Ramos (cell line): Measurements from ENCODE around the gene P2RY2.

Source experiments
- in situ Hi-C: fragments of 300-500 bp; cut with MboI; formaldehyde crosslinking; loops from one replicate; pipeline ENCODE4 v1.14.3; 2022; ENCODE audit warnings: low sequenced_read_pairs; ENCODE audit not compliant: unreplicated experiment

P2RY2 gene

GRCh38 chr11:73239111-73239521 is 21.0 kb downstream of the P2RY2 start:
- in situ Hi-C loops, result no loop called here

DNA sequence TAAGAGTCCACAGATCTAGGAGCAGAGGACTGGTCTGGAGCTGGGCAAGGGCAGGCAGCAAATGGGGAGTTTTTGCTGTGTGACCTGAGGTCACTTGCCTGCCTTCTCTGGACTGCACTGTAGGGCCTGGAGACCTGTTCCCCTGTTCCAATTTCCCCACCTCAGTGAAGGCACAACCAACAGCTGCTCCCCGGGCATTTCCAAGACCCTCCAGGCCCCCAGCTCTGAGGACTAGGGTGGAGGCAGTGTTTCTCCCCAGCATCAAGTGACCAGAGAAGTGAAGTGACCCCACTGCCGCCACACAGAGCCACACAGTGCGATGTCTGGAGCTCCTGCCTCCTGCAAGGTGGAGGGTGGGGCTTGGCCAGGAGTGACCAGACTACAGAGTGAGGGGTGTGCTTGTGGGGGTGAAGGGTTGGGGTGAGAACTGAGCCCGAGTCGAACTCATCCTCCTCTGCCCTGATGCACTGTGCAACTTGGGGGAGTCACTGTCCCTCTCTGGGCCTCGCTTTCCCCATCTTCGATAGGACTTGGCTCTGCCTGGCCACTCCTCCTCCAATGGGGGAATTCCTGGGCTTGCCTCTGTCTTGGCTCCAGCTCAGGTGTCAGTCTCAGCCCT is 21.6 kb downstream of the P2RY2 start:
- in situ Hi-C loops, result no loop called here

DNA sequence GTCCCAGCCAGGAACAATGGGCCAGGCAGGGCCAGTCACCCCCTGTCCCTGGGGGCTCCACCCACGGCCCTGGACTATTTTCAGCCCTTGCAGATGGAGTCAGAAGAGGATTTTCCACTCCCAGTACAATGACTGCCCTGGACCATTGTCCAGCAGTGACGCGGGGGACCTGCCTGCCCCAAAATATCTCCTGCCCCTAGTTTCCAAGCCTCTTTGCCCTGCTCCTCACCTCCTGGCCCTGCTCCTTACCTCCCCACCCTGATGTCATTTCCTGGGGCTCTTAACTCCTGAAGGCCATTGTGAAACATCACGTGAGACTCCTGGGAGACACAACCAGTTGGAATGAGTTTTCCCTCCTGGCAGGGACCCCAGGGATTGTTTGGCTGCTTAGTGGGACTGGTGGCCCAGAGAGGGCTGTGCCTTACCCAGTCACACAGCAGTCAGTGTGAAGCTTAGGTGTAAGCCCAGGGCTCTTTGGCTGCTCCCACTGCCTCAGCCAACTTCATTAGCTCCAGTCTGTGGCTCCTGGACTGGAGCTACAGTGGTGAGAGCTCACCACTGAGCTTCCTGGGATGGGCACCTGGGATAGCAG is 22.2 kb downstream of the P2RY2 start:
- in situ Hi-C loops, result no loop called here

DNA sequence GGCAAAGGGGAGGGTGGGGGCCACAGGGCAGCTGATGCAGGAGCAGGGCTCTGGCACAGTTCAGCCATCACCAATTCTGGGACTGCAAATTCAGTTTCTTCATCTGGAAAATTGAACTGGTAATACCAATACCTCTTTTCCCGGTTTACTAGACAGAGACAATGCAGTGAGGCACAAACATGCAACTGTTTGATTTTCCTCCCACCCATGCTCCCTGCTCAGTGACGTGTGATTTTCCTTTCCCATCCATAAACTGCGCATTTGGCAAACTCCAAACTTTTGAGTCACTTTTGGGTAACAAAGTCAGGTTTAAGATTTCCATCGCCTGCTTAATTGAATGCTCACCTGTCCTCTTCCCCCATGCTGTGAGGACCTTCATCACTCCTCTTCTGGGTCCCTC is 23.2 kb downstream of the P2RY2 start:
- in situ Hi-C loops, result no loop called here

DNA sequence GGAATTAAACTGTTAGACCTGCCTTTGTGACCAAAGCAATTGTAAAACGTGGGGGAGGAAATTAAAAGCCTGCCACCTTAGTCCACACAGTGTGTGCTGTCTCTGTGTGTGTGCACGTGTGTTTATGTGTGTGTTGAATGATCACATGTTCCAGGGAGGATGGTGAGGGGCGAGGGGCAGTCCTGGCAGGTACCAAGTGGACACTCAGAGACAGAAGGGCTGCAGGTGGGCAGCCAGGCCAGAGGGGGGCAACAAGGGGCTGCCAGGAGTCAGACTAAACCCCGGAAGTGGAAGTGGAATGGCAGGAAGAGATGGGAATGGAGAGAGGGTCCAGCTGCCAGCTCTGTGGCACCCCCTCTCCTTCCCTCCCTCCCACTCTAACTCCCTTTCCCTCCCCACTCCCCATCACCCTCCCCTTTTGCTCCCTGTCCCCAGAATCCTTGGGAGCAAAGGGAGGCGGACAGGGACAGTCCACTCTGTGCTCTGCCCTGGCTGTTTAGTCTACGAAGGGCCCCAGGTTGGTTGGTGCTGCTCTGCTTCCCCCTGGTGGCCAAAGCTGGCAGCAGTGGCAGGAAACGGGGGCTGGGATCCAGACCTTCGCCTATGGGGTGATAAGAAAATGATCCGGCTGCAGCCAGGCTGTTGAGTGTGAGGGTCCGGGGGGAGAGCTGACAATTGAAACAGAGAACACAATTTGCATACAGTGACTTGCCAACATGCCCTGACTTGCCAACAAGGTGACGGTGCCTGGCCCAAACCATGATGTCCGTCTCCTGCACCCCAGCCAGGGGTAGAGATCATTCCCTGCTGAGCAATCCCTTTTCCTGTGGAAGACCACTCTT is 24.4 kb downstream of the P2RY2 start:
- in situ Hi-C loops, result no loop called here

- in situ Hi-C loops, result no loop called here
These were observed 25.0 kb downstream of the P2RY2 start for GRCh38 chr11:73243093-73243485.

- in situ Hi-C loops, result no loop called here
These were observed 26.6 kb downstream of the P2RY2 start for GRCh38 chr11:73244589-73245240.

DNA sequence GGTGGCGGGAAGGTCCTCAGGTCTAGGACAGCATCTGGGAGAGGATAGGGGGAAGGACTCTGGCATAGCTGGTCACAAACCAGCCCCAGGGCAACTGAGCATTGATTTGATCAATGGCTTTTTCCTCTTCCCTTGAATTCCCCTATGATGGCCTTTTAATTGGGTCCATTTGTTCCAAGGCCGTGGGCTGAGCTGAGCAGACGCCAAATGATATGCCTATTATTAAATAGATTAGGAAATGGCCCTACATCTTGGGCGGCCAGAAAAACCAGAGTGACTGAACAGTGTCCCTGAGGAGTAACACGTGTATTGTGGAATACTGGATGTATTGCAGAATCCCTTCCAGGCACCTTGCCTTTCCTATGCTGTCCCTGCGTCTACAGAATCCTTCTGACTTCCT is 27.4 kb downstream of the P2RY2 start:
- in situ Hi-C loops, result no loop called here

DNA sequence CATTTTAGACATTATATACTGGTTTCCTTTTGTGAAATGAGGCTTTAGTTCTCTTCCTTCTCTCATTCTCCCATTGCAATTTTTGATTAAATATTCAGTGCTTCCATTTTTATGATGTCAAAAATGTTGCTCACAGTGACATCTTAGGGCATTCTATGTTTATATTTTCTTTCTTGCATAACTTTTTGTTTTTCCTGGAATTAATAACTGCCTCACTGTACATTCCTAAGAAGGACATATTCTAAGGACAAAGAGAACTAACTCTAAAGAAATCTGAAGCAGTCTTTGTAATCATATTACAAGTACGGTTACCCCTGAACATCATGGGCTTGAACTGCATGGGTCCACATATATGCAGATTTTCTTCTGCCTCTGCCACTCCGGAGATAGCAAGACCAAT is 28.2 kb downstream of the P2RY2 start:
- in situ Hi-C loops, result no loop called here

DNA sequence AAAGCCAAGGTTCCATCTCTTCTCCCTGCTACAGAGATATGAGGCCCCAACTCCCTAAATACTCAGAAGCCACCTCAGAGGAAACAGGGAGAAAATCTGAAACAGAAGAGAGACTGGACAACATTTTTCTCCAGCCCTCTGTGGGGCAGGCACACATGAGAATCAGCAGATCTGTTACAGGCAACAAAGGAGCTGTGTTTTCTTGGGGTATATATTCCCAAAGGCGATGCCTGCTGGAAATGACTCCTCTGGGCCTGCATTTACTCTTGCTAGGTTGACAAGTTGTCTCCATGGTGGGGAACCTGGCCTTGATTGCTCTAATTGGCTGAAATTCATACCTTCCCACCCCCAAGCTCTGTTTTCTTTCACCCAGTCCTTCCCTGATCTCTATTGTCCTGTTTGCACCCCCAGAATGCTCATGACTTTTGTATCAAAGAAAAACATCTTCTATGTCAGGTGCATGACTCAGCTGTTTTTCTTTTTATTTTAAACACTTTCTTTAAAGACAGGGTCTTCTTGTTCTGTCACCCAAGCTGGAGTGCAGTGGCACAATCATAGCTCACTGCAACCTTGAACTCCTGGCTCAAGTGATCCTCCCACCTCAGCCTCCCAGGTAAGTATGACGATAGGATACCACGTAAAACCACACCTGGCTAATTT is 30.6 kb downstream of the P2RY2 start:
- in situ Hi-C loops, result no loop called here

DNA sequence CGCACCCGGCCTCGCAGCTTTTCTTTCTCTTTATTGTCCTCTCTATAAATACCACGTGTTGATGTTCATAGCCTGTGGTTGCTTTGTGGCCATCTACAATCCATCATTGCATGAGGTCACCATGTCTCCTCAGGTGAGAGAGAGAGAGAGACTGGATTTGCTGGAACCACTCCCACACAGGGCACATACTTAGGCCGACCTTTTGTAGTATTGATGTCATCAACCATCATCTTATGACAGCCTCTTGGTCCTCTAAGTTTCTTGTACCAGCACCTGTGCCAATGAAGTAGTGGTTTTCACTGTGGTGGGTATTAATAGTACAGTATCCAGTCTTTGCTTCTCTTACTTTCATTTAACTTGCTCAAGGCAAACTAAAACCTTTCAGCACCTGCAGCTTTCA is 31.2 kb downstream of the P2RY2 start:
- in situ Hi-C loops, result no loop called here

- in situ Hi-C loops, result no loop called here
These were observed 32.0 kb downstream of the P2RY2 start for GRCh38 chr11:73249853-73250783.

DNA sequence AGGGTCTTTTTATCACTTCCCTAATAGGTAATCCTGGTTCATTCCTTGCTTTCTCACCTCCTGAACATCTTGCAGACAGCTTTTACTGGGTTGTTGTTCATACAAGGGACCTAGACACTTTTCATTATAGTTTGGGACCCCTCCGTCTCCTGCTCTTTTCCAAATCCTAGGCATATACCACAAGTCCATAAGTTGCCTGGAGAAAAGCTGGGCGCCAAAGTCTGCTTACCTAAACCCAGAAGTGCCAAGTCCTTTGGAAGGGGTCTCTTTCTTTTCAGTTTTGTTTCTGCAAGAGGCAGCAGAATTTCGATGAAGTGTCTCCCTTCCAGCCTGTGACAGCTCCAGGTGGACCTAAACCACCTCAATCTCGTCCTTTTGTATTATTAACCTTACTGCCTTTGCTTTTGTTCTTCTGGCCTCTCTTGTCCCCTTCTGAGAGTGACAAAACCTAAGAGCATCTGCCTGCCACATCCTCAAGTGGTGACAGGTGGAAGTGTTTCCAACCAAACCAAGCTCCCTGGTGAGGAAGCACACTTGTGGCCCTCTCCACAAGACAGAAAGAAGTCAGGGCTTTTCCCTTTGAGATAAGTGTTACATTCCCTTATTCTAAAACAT is 34.6 kb downstream of the P2RY2 start:
- in situ Hi-C loops, result no loop called here

GRCh38 chr11:73257342-73258103 is 39.4 kb downstream of the P2RY2 start:
- in situ Hi-C loops, result no loop called here

- in situ Hi-C loops, result no loop called here
These were observed 40.3 kb downstream of the P2RY2 start for GRCh38 chr11:73258104-73259035.

DNA sequence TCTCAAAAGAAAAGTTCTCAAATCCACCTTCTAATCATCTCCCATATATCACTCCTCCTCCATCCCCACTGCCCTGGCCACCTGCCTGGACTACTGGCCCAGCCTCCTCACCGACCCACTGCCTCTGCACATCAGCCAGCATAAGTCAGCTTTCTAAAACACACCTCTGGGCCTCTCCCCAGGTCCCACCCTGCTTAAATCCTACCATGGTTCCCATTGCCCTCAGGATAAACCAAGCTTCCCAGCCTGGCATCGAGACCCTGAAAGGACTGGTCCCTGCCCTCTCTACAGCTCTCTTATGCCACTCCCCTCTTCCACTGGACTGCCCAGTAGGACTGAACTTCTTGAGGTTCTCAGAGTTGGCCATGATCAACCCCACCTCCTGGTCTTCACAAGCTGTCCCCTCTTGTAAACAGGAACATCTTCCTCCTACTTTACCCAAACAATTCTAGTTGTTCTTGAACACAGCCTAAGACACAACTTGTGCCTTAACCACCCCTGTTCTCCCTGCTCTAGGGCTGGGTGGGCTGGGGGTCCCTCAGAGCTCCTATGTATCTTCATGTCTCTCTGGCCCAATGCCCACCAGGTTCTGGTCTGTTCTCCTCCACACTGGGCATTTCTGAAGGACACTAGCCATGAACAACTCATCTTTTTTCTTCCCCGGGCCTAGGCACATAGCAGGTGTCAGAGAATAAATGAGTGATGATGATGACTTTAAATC is 41.5 kb downstream of the P2RY2 start:
- in situ Hi-C loops, result no loop called here

DNA sequence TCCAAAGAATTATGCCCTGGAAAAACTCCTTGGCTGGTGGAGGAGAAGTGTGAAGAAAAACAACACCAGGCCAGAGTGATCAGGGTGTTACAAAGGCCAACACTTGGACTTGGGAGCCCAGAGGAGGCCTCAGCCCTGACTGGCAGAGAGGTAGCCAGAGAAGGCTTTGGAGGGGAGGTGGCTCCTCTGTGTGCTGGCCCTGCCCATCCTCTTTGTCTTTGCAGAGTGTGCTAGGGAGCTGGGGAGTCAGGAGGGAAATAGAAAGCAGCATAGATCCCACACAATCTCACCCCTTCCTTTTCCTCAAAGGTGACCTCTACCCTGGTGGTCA is 42.0 kb downstream of the P2RY2 start:
- in situ Hi-C loops, result no loop called here
